Aorta (tissue), 5 donors: ENCODE measurements around the gene PRKD2. TPM values are rescaled to one million over a fixed set of nuclear protein-coding genes. Genes with fewer than 3 reads are reported as not detected.

Experiments used
- ATAC-seq: fragments of 200-7000 bp; cut with Tn5 transposase; one replicate; pipeline ENCODE4 v1.9.1; 2022; ENCODE audit warnings: moderate library complexity; ENCODE audit not compliant: low FRiP score
- DNase-seq, 2 donors: peaks; one replicate each; pipeline ENCODE4 v3.0.0-alpha.2; 2020
- H3K27ac ChIP-seq, 2 donors: one replicate each; pipeline ENCODE4 v1.5.1; 2013; ENCODE audit warnings: low read length in 2 of 2, mild to moderate bottlenecking in 2 of 2, moderate library complexity in 2 of 2, control low read depth in 1 of 2, inconsistent platforms in 1 of 2, low read depth in 1 of 2
- H3K27me3 ChIP-seq, 2 donors: one replicate each; pipeline ENCODE4 v1.6.1; 2013; ENCODE audit warnings: control low read depth in 1 of 2, low read length in 1 of 2, mild to moderate bottlenecking in 1 of 2, moderate library complexity in 1 of 2; ENCODE audit not compliant: insufficient read depth in 2 of 2, control insufficient read depth in 1 of 2
- H3K36me3 ChIP-seq, 2 donors: one replicate each; pipeline ENCODE4 v1.6.1; 2013; ENCODE audit warnings: control low read depth in 1 of 2, low read length in 1 of 2, mild to moderate bottlenecking in 1 of 2; ENCODE audit not compliant: insufficient read depth in 2 of 2, control insufficient read depth in 1 of 2
- H3K4me1 ChIP-seq, 2 donors: one replicate each; pipeline ENCODE4 v1.6.1; 2013; ENCODE audit warnings: low read length in 2 of 2, control low read depth in 1 of 2, mild to moderate bottlenecking in 1 of 2, moderate library complexity in 1 of 2; ENCODE audit not compliant: insufficient read depth in 2 of 2, control insufficient read depth in 1 of 2
- H3K4me3 ChIP-seq, 2 donors: one replicate each; pipeline ENCODE4 v1.5.1; 2013; ENCODE audit warnings: low read length in 2 of 2, control low read depth in 1 of 2, mild to moderate bottlenecking in 1 of 2
- H3K9me3 ChIP-seq: one replicate; pipeline ENCODE4 v1.6.1; 2013; ENCODE audit warnings: mild to moderate bottlenecking, low read length; ENCODE audit not compliant: control insufficient read depth
- WGBS, 2 donors: extraction: QIAGEN DNeasy Blood & Tissue Kit; methylation state at CpG; one replicate each; pipeline ENCODE4 v1.1.7; 2013; 5-methylcytosine and 5-hydroxymethylcytosine counted together
- intact Hi-C, 2 donors: fragments of 100-400 bp; cut with DNase I; formaldehyde crosslinking; loops; one replicate each; pipeline versions ENCODE4 v1.14.2 to v1.15.0; 2022
- polyA plus RNA-seq, 2 donors: library from polyadenylated mRNA; stranded (reverse); fragments of 200-250 nt; gene quantifications; one replicate each; pipeline ENCODE4 v1.2.3, GENCODE V29; 2013
- total RNA-seq, 2 donors: library from RNA; stranded (reverse); fragmentation: NEBNext Ultra II Directional; extraction: Animal tissue kit (Norgen Biotek cat#: 25700); gene quantifications; one replicate each; pipeline ENCODE4 v1.2.1, GENCODE V29; 2021
- donor health status: healthy with polysubstance abuse.
- donor health status: Bipolar disorder and iron deficiency.
- donor health status: DM: no; HTN: no; CAD: no.
- donor health status: DM: no; HTN: no; CAD: no.
- donor health status: DM: yes; HTN: yes; CAD: no.

Gene PRKD2
- total and polyA plus RNA-seq, 4 donors, result 15.3 to 79.2 (median 52.4) TPM

DNA sequence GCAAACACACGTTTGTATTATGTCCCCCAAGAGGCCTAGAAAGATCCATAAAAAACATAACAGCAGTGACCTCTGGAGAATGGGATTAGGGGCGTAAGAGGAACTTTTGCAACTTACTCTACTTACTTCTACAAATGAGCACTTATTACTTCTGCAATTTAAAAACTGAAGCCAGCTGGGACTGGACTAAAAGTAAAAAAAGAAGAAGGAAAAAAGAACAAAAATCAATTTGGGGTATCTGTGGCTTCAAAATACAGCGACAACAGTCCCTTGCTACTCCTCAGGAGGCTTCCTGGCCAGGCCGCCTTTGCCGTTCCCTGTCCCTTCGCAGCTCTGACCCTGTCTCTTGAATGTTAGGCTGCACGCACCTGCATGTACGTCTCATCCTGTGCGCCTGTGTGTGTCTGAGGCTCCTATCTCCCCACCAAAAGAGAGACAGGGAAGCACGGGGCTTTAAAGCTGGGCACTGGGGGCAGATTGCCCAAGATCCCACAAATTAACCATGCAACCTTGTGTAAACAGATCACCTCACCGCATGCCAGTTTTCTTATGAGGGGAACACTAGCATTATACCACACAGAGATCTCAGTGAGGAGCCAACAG lies 16.9 kb upstream of the PRKD2 start:
- Histone ChIP-seq H3K4me1 (no peaks in the 10 kb centered on the region), H3K27ac (no peak overlapping the region), H3K36me3 (peaks cover 0 to 10% of the 10 kb centered on the region in 2 donors), H3K4me3 (no peak overlapping the region), H3K27me3 (no peaks in the 10 kb centered on the region), H3K9me3 (no peaks in the 10 kb centered on the region)
- ATAC-seq (no peak), DNase-seq (no peak)
- intact Hi-C loops, result no loop called here
- 82 to 84% methylated on average over 11 of the region's 11 CpGs for WGBS, 2 donors

DNA sequence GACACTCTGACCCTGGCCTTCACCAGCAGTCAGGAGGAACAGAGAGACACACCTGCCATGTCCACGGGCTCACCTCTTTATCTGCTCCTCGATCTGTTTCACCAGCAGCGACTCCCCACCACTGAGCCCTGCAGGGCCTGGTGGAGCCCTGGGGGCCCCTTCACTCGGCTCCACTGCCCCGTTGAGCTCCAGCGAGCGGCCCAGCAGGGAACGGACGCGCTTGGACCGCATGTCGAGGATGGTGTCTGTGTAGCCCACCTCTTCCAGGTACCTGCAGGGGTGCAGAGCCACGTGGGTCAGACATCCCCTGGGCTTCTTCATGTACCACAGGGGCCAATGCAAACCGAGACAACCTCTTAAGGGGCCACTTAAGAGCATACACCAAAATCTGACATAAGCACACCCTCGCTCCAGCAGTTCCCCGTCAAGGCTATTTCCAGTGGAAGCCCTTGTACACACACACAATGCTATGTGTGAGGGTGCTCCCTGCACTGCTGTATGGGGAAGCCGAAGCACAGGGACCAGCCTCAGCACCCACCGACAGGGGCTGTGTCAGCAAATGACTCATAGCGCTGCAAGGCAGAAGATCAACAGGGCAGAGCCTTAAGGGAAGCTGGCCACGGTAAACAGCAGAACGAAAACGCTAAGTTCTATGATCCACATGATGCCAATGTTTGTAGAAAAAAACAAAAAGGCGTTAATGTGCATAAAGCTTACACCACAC lies 16.2 kb upstream of the PRKD2 start:
- no peaks in the 10 kb centered on the region for H3K9me3 ChIP-seq
- peak; percentile 78 to 88 for DNase-seq
- H3K4me1 ChIP-seq, result no peaks in the 10 kb centered on the region
- no peak overlapping the region for H3K4me3 ChIP-seq
- no peak for ATAC-seq
- intact Hi-C loops, result no loop called here
- no peak overlapping the region for H3K27ac ChIP-seq
- WGBS, 2 donors, result 73 to 77% methylated on average over 23 of the region's 23 CpGs
- H3K27me3 ChIP-seq, result no peaks in the 10 kb centered on the region
- H3K36me3 ChIP-seq, result peaks cover 0 to 10% of the 10 kb centered on the region in 2 donors

DNA sequence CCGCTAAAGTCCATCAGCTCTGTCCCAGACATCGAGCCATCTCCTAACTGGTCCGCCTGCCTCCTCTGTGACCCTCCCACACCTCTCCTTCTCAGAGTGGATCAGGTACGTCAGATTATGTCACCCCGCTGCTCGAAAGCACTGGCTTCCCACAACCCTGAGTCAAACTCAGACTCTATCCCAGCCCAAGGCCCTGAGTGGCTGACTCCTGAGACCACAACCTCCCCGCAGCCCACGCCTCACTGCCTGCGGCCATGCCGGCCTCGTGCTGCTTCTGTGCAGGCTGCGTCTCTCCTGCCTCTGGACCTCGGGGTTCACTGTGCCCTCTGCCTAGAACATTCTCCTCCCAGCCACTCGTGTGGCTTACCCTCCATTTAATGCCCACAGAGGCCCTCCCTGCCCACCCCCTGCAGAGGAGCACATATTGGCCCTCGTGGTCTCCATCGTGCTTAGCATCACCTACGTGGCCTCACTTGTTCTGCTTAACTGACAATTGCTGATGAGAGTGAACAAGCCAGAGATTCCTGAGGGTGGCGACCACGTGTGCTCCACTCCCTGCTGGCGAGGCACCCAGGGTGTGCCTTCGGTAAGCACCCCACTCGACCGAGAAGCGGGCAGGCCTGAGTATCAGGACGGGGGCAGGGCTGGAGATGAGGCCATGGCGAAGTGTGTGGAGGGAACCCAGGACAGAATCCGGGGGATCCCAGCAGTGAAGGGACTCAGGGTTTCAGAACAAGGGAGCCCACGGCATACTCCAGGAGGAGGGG lies 15.4 kb upstream of the PRKD2 start:
- H3K9me3 ChIP-seq, result no peaks in the 10 kb centered on the region
- intact Hi-C loops, result no loop called here
- H3K4me3 ChIP-seq, result no peak overlapping the region
- ATAC-seq, result no peak
- no peak for DNase-seq
- 87 to 89% methylated on average over 28 of the region's 28 CpGs for WGBS, 2 donors
- no peaks in the 10 kb centered on the region for H3K27me3 ChIP-seq
- H3K36me3 ChIP-seq, result peaks cover 0 to 10% of the 10 kb centered on the region in 2 donors
- H3K27ac ChIP-seq, result no peak overlapping the region
- H3K4me1 ChIP-seq, result no peaks in the 10 kb centered on the region

DNA sequence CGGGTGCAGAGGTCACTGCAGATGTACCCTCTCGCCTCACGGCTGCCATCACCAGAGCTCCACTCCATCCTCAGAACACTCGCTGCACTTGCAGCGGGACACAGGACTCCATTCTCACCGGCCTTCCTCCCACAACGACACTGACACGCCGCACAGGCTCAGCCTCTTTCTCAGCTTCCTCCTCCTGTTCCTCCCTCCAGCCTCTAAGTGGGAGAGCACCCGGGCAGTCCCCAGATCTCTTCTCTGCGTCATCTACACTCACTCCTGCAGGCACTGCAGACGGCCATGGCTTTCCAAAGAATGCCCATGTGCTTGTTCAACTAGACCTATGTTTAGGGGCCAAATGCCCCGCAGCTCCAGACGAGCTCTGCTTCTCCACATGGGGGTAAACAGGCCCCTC lies 14.7 kb upstream of the PRKD2 start:
- no peak overlapping the region for H3K4me3 ChIP-seq
- no peaks in the 10 kb centered on the region for H3K4me1 ChIP-seq
- no peaks in the 10 kb centered on the region for H3K9me3 ChIP-seq
- H3K27me3 ChIP-seq, result no peaks in the 10 kb centered on the region
- ATAC-seq (no peak), DNase-seq (peak in 1 of 2 donors; percentile 72)
- peaks cover 0 to 10% of the 10 kb centered on the region in 2 donors for H3K36me3 ChIP-seq
- intact Hi-C loops, result no loop called here
- no peak overlapping the region for H3K27ac ChIP-seq
- WGBS, 2 donors, result 84% methylated on average over 14 of the region's 14 CpGs

DNA sequence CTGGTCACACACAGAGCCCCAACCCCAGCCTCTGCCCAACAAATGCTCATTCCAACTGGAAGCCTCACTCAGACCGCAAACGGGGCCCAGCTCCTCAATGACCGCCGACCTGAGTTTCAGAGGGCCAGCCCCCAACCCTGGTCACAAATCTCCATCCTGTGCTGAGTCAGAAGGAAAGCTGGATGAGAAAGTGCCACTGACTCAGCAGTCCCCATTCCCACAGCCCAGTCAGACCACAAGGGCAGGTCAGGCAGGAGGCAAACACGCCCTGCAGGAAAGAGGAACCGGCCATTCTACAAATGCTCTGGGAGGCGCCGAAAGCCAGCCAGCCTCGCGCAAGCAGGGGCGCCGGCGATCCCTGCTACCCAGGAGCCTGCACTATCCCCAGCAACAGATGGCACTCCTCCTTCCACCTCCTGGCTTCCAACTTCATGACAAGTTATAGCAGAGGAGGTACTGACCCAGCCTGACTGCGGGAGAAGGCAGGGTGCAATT lies 14.1 kb upstream of the PRKD2 start:
- Histone ChIP-seq H3K4me1 (no peaks in the 10 kb centered on the region), H3K27ac (no peak overlapping the region), H3K36me3 (peaks cover 0 to 10% of the 10 kb centered on the region in 2 donors), H3K9me3 (no peaks in the 10 kb centered on the region), H3K27me3 (no peaks in the 10 kb centered on the region), H3K4me3 (no peak overlapping the region)
- intact Hi-C loops, result no loop called here
- DNase-seq, result peak in 1 of 2 donors; percentile 80
- 79 to 83% methylated on average over 14 of the region's 14 CpGs for WGBS, 2 donors
- ATAC-seq, result peak; percentile 12

DNA sequence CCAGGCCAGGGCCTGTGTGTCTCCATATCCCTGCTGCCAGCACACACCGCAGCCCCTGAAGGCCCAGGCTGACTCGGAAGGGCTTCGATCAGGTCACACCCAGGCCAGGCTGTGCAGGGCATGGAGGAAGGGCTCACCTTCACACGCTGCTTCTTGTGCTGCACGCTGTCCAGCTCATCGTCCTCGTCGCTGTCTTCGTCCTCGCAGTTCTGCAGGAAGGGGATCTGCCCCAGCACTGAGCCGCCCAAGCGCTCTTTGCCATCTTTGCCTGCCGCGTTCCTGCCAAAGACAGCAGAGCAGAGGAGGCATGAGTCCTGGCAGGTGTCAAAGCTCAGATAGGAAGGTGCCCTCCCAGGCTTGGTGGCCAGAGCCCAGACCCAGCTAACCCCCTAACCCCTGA lies 13.7 kb upstream of the PRKD2 start:
- intact Hi-C loops, result no loop called here
- H3K9me3 ChIP-seq, result no peaks in the 10 kb centered on the region
- DNase-seq (no peak), ATAC-seq (no peak)
- no peak overlapping the region for H3K27ac ChIP-seq
- no peak overlapping the region for H3K4me3 ChIP-seq
- peaks cover 0 to 10% of the 10 kb centered on the region in 2 donors for H3K36me3 ChIP-seq
- WGBS, 2 donors, result 90 to 91% methylated on average over 14 of the region's 14 CpGs
- no peaks in the 10 kb centered on the region for H3K4me1 ChIP-seq
- H3K27me3 ChIP-seq, result no peaks in the 10 kb centered on the region

DNA sequence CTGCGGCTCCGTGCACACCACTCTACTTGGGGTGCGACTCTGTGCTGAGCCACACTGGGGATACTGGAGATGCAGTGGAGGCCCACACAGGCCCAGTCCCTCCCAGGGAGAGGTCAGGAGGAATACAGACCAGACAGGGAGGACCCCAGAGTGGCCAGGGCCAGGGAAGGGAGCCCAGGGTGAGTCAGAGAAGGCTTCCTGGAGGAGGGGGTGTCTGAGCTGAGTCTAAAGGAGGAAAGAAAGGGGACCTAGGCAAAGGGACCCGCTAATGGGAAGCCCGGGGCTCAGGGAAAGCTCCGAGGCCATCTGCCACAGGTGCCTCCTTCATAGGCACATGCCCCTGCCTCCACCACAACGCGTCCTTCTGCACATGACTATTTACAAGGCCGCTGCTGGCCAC lies 13.3 kb upstream of the PRKD2 start:
- ATAC-seq (no peak), DNase-seq (no peak)
- intact Hi-C loops, result no loop called here
- WGBS, 2 donors, result 94 to 97% methylated on average over 8 to 9 of the region's 9 CpGs
- Histone ChIP-seq H3K4me3 (no peak overlapping the region), H3K27ac (no peak overlapping the region), H3K4me1 (no peaks in the 10 kb centered on the region), H3K36me3 (peaks cover 0 to 12% of the 10 kb centered on the region in 2 donors), H3K9me3 (no peaks in the 10 kb centered on the region), H3K27me3 (no peaks in the 10 kb centered on the region)

DNA sequence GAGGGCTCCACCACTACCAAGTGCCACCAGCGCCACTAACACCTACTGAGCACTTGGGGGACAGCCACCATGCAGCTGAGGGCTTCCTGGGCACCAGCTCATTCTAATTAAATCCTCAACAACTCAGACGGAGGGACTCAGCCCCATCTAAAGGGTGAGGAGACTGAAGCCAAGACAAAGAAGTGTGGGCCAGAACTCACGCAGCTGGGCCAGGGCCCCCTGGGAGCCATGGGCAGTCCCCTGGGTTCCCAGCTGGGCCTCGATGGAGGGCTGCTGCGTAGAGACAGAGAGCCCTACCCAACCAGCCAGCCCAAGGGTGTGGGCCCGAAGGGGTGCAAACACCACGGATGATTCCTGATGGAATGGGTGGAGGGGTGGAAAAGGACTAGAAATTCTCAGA lies 12.8 kb upstream of the PRKD2 start:
- WGBS, 2 donors, result 57 to 64% methylated on average over 7 of the region's 7 CpGs
- intact Hi-C loops, result loop anchor here in 1 of 2 donors (2.0 kb wide), 1 partner anchor 25 kb away; no protein-coding TSS in a partner anchor
- peaks cover 0 to 12% of the 10 kb centered on the region in 2 donors for H3K36me3 ChIP-seq
- H3K27ac ChIP-seq, result no peak overlapping the region
- H3K27me3 ChIP-seq, result no peaks in the 10 kb centered on the region
- no peak overlapping the region for H3K4me3 ChIP-seq
- no peaks in the 10 kb centered on the region for H3K4me1 ChIP-seq
- no peaks in the 10 kb centered on the region for H3K9me3 ChIP-seq
- no peak for DNase-seq
- no peak for ATAC-seq
